GM10248 (cell line): ENCODE data around the gene EML2.

Experiments used
- CTCF ChIA-PET: fragments of 300-600 bp; sonication (Branson Sonifier 250); formaldehyde crosslinking; extraction: SDS; loops from one replicate; lab custom pipeline; 2021; ENCODE audit warnings: antibody characterized with exemption; lab: Yijun Ruan, JAX
- POLR2A ChIA-PET: fragments of 350-650 bp; sonication (Branson Sonifier 250); formaldehyde crosslinking; extraction: SDS; loops from one replicate; lab custom pipeline; 2020; ENCODE audit warnings: antibody characterized with exemption; lab: Yijun Ruan, JAX
- DNase-seq: peaks from one replicate; pipeline ENCODE4 v3.0.0; 2012; ENCODE audit errors: extremely low spot score
- TF ChIP-seq, protein P1 (sequence below): IDR thresholded peaks from 2 replicates; pipeline ENCODE4 v1.5.1; 2012; ENCODE audit warnings: mild to moderate bottlenecking, low read depth; ENCODE audit errors: extremely low read depth, missing control alignments, control extremely low read depth

Gene EML2

DNA sequence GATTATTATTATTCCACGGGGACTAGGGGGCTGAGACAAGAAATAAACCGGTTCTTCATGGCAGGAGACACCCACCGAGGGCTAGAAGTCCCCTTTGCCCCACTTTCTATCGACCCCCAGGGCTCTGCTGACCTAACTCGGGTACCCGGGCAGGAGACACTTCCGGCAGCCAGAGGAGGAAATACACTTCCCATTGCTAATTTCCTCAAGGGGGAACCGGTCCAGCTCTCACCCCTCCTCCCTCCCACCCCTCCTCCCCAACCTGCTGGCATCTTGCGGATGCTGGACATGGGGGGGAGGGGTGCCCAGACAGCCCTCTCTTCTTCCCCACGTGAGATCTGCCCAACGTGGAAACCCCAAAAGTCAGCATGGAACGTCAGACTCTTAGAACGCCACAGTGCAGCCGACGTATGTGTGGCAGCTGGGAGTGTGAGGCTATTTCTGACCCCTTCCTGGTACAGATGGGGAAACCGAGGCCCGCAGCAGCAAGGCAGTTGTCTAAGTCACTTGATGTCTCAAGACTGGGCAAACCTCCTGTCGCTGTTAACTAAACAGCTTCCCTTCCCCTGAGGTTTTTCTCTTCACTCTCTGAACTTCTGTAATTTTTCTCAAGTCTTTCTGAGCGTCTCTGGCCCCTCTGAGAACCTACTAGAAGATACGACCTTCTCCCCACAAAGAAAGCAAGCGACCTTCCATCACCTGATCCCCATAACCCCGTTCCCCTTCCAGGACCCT, 40.8 kb downstream of the EML2 start:
- ChIA-PET CTCF (interaction anchor here (0.6 to 2.1 kb wide), 5 partner anchors 8 to 113 kb away, joined by 3 to 7 read pairs (median 3); no protein-coding TSS in a partner anchor), POLR2A (no interaction called here)
- DNase-seq: no peak
- TF ChIP-seq, protein P1, sequence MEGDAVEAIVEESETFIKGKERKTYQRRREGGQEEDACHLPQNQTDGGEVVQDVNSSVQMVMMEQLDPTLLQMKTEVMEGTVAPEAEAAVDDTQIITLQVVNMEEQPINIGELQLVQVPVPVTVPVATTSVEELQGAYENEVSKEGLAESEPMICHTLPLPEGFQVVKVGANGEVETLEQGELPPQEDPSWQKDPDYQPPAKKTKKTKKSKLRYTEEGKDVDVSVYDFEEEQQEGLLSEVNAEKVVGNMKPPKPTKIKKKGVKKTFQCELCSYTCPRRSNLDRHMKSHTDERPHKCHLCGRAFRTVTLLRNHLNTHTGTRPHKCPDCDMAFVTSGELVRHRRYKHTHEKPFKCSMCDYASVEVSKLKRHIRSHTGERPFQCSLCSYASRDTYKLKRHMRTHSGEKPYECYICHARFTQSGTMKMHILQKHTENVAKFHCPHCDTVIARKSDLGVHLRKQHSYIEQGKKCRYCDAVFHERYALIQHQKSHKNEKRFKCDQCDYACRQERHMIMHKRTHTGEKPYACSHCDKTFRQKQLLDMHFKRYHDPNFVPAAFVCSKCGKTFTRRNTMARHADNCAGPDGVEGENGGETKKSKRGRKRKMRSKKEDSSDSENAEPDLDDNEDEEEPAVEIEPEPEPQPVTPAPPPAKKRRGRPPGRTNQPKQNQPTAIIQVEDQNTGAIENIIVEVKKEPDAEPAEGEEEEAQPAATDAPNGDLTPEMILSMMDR: no peak

DNA sequence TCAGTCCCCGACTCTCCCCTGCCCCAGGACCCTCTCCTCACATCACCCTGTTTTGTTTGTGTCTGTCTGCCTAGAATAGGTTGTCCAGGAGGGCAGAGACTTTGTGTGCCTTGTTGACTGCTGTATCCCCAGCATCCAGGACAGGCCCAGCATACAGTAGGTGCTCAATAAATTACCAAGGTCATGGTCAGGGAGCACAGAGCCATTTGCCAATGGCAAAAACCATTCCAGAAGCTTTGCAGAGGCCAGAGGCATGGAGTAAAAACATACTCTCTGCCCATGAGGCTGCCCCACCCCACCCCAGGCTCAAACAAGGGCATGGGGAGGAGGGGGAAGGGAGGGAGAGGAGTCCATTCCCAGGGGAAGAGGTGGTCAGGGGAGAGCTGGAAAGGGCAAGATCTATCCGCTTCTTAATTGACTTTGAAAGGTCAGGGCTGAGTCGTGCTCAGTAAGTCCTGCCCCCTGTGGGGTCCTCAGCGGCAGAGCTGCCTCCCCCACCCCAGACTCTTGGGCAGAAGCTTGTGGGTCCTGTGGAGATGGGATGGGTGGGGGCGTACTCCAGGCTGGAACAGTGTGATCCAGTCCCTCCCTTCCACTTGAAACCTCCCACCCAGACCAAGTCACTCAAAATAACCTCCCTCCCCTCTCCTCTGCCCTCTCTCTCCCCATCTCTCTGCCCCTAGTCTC, 41.6 kb downstream of the EML2 start:
- CTCF ChIA-PET: interaction anchor here (0.6 to 2.1 kb wide), 4 partner anchors 9 to 112 kb away, joined by 3 to 7 read pairs (median 3); no protein-coding TSS in a partner anchor
- POLR2A ChIA-PET: no interaction called here
- DNase-seq: no peak
- TF ChIP-seq, protein P1: no peak

DNA sequence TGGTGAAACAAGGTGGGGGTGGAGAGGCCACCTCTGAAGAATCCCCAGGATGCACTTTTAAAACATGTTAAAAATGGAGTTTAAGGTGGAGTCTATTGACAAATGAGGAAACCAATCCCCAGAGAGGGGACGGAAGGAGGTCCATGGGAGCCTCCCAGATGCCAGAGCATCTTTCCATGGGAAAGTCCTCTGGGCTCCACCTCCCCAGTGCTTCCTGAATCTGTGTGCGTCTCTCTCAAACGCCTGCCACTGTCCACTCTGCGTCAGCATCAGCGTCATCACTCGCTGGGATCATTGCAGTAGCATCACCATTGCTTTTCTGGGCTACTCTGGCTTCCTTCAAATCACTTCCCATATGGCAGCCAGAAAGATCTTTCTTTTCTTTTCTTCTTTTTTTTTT, 43.4 kb downstream of the EML2 start:
- TF ChIP-seq, protein P1: no peak
- no peak for DNase-seq
- CTCF ChIA-PET: interaction anchor here (1.1 to 2.4 kb wide), 4 partner anchors 12 to 85 kb away, joined by 4 to 5 read pairs (median 4); no protein-coding TSS in a partner anchor
- POLR2A ChIA-PET: interaction anchor here (1.1 kb wide), 1 partner anchor 82 kb away, joined by 3 read pairs; no protein-coding TSS in a partner anchor

DNA sequence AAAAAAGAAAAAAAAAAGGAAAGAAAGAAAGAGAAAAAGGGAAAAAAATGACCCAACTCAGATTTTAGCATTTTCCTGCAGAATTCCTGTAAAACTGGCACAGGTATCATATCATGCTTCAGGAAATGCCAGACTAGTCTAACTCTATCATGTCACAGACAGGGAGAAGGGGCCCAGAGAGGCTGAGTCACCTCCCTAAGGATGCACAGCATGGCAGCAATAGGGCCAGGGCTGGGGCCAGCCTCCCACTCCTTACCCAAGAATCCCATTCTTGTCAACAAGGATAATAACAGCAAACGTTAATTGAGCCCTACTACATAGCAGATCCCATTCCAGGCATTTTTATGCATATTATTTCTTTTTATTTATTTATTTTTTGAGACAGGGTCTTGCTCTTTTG, 45.7 kb downstream of the EML2 start:
- CTCF ChIA-PET: interaction anchor here (0.6 to 1.8 kb wide), 3 partner anchors 14 to 49 kb away, joined by 5 to 8 read pairs (median 6); no protein-coding TSS in a partner anchor
- TF ChIP-seq, protein P1: no peak
- POLR2A ChIA-PET: no interaction called here
- DNase-seq: no peak

DNA sequence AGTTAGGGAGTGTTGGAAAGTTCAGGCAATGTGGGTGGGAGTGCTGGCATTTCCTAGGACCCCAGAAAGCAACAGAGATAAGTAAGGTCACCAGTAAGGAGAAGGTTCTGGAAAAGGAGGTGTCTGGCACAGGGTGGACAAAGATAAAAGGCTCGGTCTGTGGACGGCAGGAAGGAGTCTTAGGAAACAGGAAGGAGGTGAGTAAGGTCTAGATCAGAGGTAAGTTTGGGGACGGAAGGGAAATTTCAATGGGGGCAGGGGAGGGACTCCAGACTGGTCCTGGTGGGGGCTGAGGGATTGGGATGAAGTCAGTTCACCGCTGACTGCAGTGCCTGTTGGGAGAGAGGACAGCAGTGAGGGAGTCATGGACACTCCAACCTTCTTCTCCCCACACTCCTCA, 46.8 kb downstream of the EML2 start:
- TF ChIP-seq, protein P1: no peak
- ChIA-PET CTCF (interaction anchor here (2.0 kb wide), 1 partner anchor 10 kb away, joined by 5 read pairs; no protein-coding TSS in a partner anchor), POLR2A (no interaction called here)
- no peak for DNase-seq

DNA sequence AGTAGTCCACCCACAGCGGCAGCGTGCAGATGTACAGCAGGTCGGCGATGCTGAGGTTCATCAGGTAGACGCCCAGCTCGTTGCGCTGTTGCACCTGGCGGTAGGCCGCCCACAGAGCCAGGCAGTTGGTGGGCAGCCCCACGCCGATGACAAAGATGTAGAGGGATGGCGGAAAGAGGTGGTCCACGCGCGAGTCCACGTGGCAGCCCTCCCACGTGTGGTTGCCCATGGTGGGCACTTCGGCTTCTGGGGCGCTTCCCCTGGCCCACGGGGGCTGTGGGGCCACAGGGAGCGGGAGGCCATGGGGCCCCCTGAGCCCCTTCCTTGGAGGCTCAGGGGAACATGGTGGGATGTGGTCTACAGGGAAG, 47.6 kb downstream of the EML2 start:
- DNase-seq: no peak
- TF ChIP-seq, protein P1: no peak
- POLR2A ChIA-PET: no interaction called here
- CTCF ChIA-PET: interaction anchor here (0.8 to 2.2 kb wide), 8 partner anchors 11 to 102 kb away, joined by 3 to 16 read pairs (median 4); no protein-coding TSS in a partner anchor
